KG1 (cell line): ENCODE measurements around the gene C21orf58.
A peak's percentile ranks its signal among the peaks of the same experiment; 100 is the strongest.
"Not testable (repeated sequence)": the region's sequence is repeated elsewhere in the genome, so short reads cannot be mapped to it uniquely, and the experiment has no call there.

Source experiments
- DNase-seq: peaks from one replicate; lab custom pipeline; 2025; lab: John Stamatoyannopoulos, UW

The C21orf58 gene

GRCh38 chr21:46324390-46325072 lies 861 bp upstream of the C21orf58 start:
- DNase-seq: peak; percentile 75

GRCh38 chr21:46323227-46323709 lies 402 bp downstream of the C21orf58 start:
- no peak for DNase-seq

GRCh38 chr21:46322351-46323226 lies 1.1 kb downstream of the C21orf58 start:
- DNase-seq: no peak

GRCh38 chr21:46320331-46320801 lies 3.3 kb downstream of the C21orf58 start:
- DNase-seq: no peak

- DNase-seq: no peak
These were observed 4.5 kb downstream of the C21orf58 start for GRCh38 chr21:46319186-46319585.

- DNase-seq: no peak
These were observed 5.2 kb downstream of the C21orf58 start for GRCh38 chr21:46318464-46318845.

- DNase-seq: no peak
These were observed 5.8 kb downstream of the C21orf58 start for GRCh38 chr21:46317710-46318463.

GRCh38 chr21:46316708-46317324 lies 6.9 kb downstream of the C21orf58 start:
- no peak for DNase-seq

- DNase-seq: no peak
These were observed 9.1 kb downstream of the C21orf58 start for GRCh38 chr21:46314441-46315020.

GRCh38 chr21:46312949-46313348 lies 10.7 kb downstream of the C21orf58 start:
- DNase-seq: no peak

GRCh38 chr21:46311568-46311967 lies 12.1 kb downstream of the C21orf58 start:
- DNase-seq: no peak

GRCh38 chr21:46310260-46310659 lies 13.4 kb downstream of the C21orf58 start:
- DNase-seq: not testable (repeated sequence)

- no peak for DNase-seq
These were observed 15.2 kb downstream of the C21orf58 start for GRCh38 chr21:46308431-46308830.

- no peak for DNase-seq
These were observed 16.0 kb downstream of the C21orf58 start for GRCh38 chr21:46307625-46308024.

- DNase-seq: no peak
These were observed 18.7 kb downstream of the C21orf58 start for GRCh38 chr21:46304955-46305354.

GRCh38 chr21:46304437-46304836 lies 19.2 kb downstream of the C21orf58 start:
- no peak for DNase-seq

- DNase-seq: no peak
These were observed 21.9 kb downstream of the C21orf58 start for GRCh38 chr21:46301759-46302158.

GRCh38 chr21:46299167-46299566 lies 24.5 kb downstream of the C21orf58 start:
- no peak for DNase-seq

GRCh38 chr21:46297338-46298271 lies 26.1 kb downstream of the C21orf58 start:
- DNase-seq: no peak

- no peak for DNase-seq
These were observed 27.5 kb downstream of the C21orf58 start for GRCh38 chr21:46295996-46296752.
